Activated T-cell treated with anti-CD3 and anti-CD28 coated beads, Interleukin-2, amount 50 U/mL, for 4 hours (primary cell): Measurements from ENCODE around the gene KLHDC8A. TPM values are rescaled to one million over a fixed set of nuclear protein-coding genes. Genes with fewer than 3 reads are reported as not detected.
A peak's percentile ranks its signal among the peaks of the same experiment; 100 is the strongest.
"Not testable (repeated sequence)": the region's sequence is repeated elsewhere in the genome, so short reads cannot be mapped to it uniquely, and the experiment has no call there.

Experiments used
- ATAC-seq, 2 donors: fragments of 200-7000 bp; cut with Tn5 transposase; one replicate each; pipeline ENCODE4 v1.10.0; 2021
- DNase-seq: peaks from one replicate; pipeline ENCODE4 v3.0.0-alpha.2; 2020
- H3K27me3 Mint-ChIP-seq: one replicate; pipeline ENCODE4 v1.8.0; 2021; ENCODE audit warnings: low read depth, mixed read lengths
- H3K36me3 Mint-ChIP-seq: one replicate; pipeline ENCODE4 v1.8.0; 2022; ENCODE audit warnings: mixed read lengths; ENCODE audit not compliant: insufficient read depth
- H3K4me1 Mint-ChIP-seq: one replicate; pipeline ENCODE4 v1.8.0; 2021; ENCODE audit warnings: low read depth, mixed read lengths
- H3K4me3 Mint-ChIP-seq: one replicate; pipeline ENCODE4 v1.8.0; 2021; ENCODE audit warnings: mild to moderate bottlenecking, moderate library complexity, mixed read lengths
- H3K9me3 Mint-ChIP-seq: one replicate; pipeline ENCODE4 v1.8.0; 2021; ENCODE audit warnings: mixed read lengths
- total RNA-seq, 3 donors: library from RNA; stranded (reverse); gene quantifications; one replicate each; pipeline ENCODE4 v1.2.1, GENCODE V29; 2021

The KLHDC8A gene, protein sequence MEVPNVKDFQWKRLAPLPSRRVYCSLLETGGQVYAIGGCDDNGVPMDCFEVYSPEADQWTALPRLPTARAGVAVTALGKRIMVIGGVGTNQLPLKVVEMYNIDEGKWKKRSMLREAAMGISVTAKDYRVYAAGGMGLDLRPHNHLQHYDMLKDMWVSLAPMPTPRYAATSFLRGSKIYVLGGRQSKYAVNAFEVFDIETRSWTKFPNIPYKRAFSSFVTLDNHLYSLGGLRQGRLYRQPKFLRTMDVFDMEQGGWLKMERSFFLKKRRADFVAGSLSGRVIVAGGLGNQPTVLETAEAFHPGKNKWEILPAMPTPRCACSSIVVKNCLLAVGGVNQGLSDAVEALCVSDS
- total RNA-seq: under 1 TPM in 1 of 3 donors, not detected in 2; 0.05 TPM

DNA sequence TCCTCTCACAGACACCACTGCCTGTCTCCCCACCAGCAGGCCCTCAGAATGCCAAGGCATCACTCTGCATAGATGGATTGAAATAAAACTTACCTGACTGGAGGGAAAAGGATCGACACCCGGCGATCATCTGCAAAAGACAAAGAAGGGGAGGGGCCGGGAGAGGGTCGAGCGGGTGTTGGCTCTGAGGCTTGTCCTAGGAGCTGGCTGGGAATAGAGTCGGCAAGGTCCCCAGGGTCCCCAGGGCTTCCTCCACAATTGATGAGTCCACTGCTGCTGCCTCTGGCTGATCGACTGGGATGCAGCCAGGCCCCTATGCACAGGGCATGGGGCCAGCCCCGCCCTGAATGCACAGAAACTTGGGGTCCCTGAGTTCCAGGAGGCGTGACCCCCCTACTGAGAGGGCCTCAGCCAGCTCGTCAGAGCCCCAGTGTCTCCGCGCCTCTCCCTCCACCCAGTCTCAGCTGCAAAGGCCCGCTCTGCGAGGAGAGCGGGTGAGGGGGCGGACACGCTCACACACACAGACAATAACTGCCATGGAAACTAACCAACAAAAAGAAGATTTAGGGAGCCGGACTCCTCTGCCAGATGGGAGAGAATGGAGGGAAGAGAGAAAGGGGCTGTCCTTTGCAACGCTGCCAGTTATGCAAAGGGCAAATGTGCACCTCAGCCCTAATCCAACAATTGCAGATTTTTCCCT lies at the start of gene KLHDC8A:
Gene KLHDC8A (minus strand): TSS at position 483 of the 700 bp plus-strand sequence. CDS start 13,318 bp downstream, outside the sequence.
- H3K4me3 Mint-ChIP-seq: no peak within 1 kb of the TSS
- H3K36me3 Mint-ChIP-seq: no peaks in the 10 kb centered on the region
- ATAC-seq (no peak), DNase-seq (no peak)
- peaks cover 18% of the 10 kb centered on the region for H3K27me3 Mint-ChIP-seq
- no peaks in the 10 kb centered on the region for H3K4me1 Mint-ChIP-seq
- H3K9me3 Mint-ChIP-seq: no peaks in the 10 kb centered on the region

DNA sequence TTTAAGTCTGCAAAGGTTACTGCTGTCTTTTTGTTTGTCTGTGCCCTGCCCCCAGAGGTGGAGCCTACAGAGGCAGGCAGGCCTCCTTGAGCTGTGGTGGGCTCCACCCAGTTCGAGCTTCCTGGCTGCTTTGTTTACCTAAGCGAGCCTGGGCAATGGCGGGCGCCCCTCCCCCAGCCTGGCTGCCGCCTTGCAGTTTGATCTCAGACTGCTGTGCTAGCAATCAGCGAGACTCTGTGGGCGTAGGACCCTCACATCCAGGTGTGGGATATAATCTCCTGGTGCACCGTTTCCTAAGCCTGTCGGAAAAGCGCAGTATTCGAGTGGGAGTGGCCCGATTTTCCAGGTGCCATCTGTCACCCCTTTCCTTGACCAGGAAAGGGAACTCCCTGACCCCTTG lies 49.5 kb upstream of the KLHDC8A start:
- peaks cover 16% of the 10 kb centered on the region for H3K4me1 Mint-ChIP-seq
- peaks cover 12% of the 10 kb centered on the region for H3K27me3 Mint-ChIP-seq
- H3K4me3 Mint-ChIP-seq, ATAC-seq, H3K36me3 Mint-ChIP-seq, H3K9me3 Mint-ChIP-seq, DNase-seq: not testable (repeated sequence)

DNA sequence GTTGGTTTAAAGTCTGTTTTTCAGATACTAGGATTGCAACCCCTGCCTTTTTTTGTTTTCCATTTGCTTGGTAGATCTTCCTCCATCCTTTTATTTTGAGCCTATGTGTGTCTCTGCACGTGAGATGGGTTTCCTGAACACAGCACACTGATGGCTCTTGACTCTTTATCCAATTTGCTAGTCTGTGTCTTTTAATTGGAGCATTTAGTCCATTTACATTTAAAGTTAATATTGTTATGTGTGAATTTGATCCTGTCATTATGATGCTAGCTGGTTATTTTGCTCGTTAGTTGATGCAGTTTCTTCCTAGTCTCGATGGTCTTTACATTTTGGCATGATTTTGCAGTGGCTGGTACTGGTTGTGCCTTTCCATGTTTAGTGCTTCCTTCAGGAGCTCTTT lies 47.8 kb upstream of the KLHDC8A start:
- DNase-seq: not testable (repeated sequence)
- H3K4me1 Mint-ChIP-seq: peaks cover 16% of the 10 kb centered on the region

DNA sequence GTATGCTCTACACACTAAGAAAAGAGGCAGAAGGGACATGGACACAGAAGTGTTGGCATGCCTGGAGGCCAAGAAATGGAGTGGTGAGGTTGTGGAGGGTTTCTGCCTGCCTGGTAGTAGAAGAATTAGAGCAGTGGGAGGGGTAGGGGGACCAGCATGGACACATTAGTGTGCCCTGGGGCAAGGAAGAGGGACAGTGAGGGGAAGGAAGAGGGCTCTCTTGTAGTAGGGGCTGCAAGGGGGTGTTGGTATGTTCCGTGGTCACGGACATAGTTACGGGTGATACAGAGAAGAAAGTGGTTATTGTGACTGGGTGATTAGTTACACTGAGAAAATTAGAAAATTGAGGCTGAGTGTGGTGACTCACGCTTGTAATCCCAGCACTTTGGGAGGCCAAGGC lies 41.9 kb upstream of the KLHDC8A start:
- peaks cover 6% of the 10 kb centered on the region for H3K27me3 Mint-ChIP-seq

More for the DNA sequence above, 47.8 kb upstream of the KLHDC8A start:
- not testable (repeated sequence) for H3K9me3 Mint-ChIP-seq, H3K27me3 Mint-ChIP-seq, ATAC-seq, H3K4me3 Mint-ChIP-seq, H3K36me3 Mint-ChIP-seq

DNA sequence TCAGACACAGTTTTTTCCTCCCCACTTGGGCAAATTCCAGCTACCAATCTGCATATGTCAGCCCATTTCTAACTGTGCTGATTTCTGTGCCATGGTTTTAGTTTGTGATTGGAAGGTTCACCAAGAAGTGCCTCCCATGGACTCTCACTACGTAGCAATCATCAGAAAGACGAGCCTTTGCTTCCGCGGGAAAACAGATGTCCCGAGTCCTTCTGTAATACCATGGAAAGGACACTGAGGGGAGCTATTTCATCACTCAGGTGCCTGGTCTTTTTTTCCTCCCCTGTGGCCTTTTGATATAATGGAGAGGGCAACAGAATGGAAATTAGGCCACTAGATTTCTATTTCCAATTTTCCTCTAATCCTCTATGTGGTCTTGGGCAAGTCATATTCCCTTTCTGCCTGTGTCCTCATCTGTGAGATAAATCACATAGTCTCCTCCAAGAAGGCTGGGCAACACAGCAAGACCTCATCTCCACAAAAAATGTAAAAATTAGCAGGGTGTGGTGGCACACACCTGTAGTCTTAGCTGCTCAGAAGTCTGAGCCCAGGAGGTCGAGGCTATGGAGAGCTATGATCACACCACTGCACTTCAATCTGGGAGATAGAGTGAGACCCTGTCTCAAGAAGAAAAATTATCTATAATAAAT lies 40.4 kb upstream of the KLHDC8A start:
- no peak for DNase-seq
- ATAC-seq: peak in 1 of 2 donors; percentile 35
- H3K9me3 Mint-ChIP-seq: no peaks in the 10 kb centered on the region
- H3K4me3 Mint-ChIP-seq: no peak overlapping the region
- no peaks in the 10 kb centered on the region for H3K36me3 Mint-ChIP-seq
- H3K4me1 Mint-ChIP-seq: peaks cover 2% of the 10 kb centered on the region
- peaks cover 10% of the 10 kb centered on the region for H3K27me3 Mint-ChIP-seq

More for the DNA sequence above, 41.9 kb upstream of the KLHDC8A start:
- H3K4me1 Mint-ChIP-seq: peaks cover 2% of the 10 kb centered on the region
- H3K36me3 Mint-ChIP-seq: no peaks in the 10 kb centered on the region
- no peak for ATAC-seq
- no peaks in the 10 kb centered on the region for H3K9me3 Mint-ChIP-seq
- no peak overlapping the region for H3K4me3 Mint-ChIP-seq
- DNase-seq: no peak

DNA sequence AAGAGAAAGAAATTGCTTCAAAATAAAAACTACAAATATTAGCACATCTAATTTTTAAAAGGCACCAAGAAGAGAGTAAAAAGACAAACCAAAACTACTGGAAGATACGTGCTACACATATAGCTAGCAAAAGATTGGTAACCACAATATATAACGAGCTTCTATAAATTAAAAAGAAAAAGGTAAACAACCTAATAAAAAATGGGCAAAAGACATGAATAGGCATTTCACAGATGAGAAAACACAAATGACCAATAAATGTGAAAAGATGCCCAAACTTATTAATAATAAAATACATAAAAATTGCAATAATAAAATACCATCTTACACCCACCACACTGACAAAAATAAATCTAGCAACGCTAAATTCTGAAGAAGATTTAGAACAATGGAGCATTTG lies 38.9 kb upstream of the KLHDC8A start:
- H3K36me3 Mint-ChIP-seq: no peaks in the 10 kb centered on the region
- peaks cover 2% of the 10 kb centered on the region for H3K4me1 Mint-ChIP-seq
- no peaks in the 10 kb centered on the region for H3K9me3 Mint-ChIP-seq
- ATAC-seq (no peak), DNase-seq (no peak)
- peaks cover 13% of the 10 kb centered on the region for H3K27me3 Mint-ChIP-seq
- no peak overlapping the region for H3K4me3 Mint-ChIP-seq

DNA sequence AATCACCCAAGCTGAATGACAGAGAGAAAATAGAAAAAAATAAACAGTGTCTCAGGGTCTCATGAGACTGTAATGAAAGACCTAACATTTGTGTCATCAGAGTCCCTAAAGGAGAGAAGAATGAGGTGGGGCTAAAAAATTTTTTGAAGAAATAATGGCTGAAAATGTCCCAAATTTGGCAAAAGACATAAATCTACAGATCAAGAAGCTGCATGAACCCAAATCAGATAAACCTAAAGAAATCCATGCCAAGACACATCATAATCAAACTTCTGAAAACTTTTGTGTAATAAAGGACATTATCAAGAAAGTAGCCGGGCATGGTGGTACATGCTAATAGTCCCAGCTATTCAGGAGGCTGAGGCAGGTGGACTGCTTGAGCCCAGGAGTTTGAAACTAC lies 35.9 kb upstream of the KLHDC8A start:
- Mint-ChIP-seq H3K9me3 (no peaks in the 10 kb centered on the region), H3K27me3 (peaks cover 21% of the 10 kb centered on the region), H3K4me3 (no peak overlapping the region), H3K36me3 (no peaks in the 10 kb centered on the region), H3K4me1 (peaks cover 2% of the 10 kb centered on the region)
- DNase-seq (no peak), ATAC-seq (no peak)

DNA sequence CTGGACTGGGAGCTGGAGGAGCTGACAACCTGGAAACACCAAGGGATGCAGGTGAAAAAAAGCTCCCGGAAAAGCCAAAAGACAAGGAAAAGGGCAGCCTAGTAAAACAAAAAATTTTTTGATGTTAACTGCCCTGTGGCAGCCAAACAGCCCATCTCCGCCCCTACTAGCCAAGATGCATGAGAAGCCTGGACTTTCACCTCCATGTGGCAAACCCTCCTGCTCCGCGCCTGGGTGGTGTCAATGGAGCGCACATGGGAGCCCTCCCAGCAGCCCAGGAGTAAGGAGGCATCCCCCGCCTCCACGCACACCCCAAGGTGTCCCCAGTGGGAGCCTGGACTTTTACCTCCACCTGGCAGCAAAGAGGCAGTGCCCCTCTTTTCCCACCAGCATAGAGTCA lies 34.7 kb upstream of the KLHDC8A start:
- ATAC-seq (no peak), DNase-seq (no peak)
- Mint-ChIP-seq H3K9me3 (no peaks in the 10 kb centered on the region), H3K36me3 (no peaks in the 10 kb centered on the region), H3K4me1 (no peaks in the 10 kb centered on the region), H3K27me3 (peaks cover 19% of the 10 kb centered on the region), H3K4me3 (no peak overlapping the region)

DNA sequence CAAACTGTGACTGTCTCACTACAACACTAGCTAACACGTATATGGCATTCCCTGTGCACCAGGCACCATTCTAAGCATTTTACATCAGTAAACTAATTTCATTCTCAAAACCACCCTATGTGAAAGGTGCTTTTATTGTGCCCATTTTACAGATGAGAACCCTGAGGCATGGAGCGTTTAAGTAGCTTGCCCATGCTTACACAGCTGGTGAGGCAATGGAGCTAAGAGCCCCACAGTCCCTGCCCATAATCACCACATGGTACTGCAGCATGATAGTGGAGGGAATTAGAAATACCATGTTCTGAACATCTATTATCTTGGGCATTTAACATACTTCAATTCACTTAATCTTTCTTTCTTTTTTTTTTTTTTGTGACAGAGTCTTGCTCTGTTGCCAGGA lies 31.1 kb upstream of the KLHDC8A start:
- Mint-ChIP-seq H3K27me3 (peaks cover 15% of the 10 kb centered on the region), H3K4me1 (no peaks in the 10 kb centered on the region), H3K36me3 (no peaks in the 10 kb centered on the region), H3K9me3 (no peaks in the 10 kb centered on the region), H3K4me3 (no peak overlapping the region)
- ATAC-seq: no peak
- no peak for DNase-seq

DNA sequence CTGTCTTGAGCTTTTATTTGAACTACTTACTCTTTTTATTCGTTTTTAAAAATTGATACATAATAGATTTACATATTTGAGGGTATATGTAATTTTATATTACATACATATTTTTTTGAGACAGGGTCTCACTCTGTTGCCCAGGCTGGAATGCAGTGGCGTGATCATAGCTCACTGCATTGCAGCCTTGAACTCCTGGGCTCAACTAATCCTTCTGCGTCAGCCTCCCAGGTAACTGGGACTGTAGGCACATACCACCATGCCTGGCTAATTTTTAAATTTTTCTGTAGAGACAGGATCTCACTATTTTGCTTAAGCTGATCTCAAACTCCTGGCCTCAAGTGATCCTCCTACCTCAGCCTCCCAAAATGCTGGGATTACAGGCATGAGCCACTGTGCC lies 26.3 kb upstream of the KLHDC8A start:
- H3K4me3 Mint-ChIP-seq, H3K36me3 Mint-ChIP-seq, DNase-seq, H3K9me3 Mint-ChIP-seq, H3K4me1 Mint-ChIP-seq, ATAC-seq: not testable (repeated sequence)
- H3K27me3 Mint-ChIP-seq: peaks cover 19% of the 10 kb centered on the region

DNA sequence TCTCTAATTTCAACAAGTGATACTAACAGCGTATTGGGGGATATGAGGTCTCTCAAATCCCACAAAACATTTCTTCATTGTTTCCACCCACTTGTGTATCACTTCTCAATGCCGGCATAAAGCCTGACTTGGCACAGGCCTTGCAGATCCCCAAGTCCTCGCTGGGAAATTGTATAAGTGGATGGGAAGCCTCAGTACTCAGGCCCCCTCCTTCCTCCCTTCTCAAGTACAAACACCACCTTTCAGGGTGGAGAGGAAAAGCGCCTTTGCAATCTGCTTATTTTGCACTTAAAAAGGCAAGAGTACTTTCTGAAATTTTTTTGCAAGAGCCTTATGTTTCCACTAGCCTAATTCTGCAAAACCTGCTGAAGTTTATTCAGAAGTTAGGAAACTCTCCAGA lies 25.8 kb upstream of the KLHDC8A start:
- ATAC-seq (no peak), DNase-seq (no peak)
- no peaks in the 10 kb centered on the region for H3K4me1 Mint-ChIP-seq
- no peaks in the 10 kb centered on the region for H3K9me3 Mint-ChIP-seq
- H3K4me3 Mint-ChIP-seq: no peak overlapping the region
- H3K27me3 Mint-ChIP-seq: peaks cover 21% of the 10 kb centered on the region
- no peaks in the 10 kb centered on the region for H3K36me3 Mint-ChIP-seq

DNA sequence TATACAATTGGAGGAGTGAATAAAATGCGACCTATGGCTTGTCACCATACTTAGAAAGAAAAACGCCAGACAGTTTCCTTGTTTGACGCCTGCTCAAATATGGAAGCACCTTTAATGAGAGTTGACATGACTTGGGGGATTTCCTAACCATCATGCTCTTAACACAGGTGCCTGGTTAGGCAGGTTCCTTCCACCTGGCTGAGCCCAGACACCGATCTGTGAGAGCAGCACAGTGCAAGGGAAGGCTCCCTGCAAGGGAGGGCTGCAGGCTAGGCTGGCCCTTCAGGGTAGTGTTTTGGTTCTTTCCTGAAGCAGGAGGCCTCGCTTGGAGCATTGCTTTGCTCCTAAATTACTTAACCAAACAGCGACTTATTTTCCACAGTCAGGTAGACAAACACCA lies 24.6 kb upstream of the KLHDC8A start:
- DNase-seq (no peak), ATAC-seq (no peak)
- Mint-ChIP-seq H3K4me3 (no peak overlapping the region), H3K9me3 (no peaks in the 10 kb centered on the region), H3K4me1 (peaks cover under 1% of the 10 kb centered on the region), H3K27me3 (peaks cover 29% of the 10 kb centered on the region), H3K36me3 (no peaks in the 10 kb centered on the region)

DNA sequence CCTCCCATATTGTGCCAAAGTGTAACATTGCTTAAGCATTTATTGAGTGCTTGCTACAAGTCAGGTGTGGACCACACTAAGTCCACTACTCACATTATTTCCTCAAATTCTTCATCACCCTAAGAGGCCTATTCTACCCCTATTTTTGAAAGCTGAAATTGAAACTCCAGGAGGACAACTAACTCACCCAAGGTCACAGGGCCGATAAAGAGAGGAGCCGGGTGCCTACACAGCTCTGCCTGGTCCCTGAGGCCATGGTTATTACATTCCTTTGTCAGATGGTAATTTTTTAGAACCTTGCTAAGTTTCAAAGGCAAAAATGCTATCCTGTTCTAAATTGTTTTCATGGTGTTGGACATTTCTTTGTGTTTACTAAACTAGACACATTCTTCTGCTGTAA lies 24.2 kb upstream of the KLHDC8A start:
- no peaks in the 10 kb centered on the region for H3K36me3 Mint-ChIP-seq
- no peak for ATAC-seq
- no peak overlapping the region for H3K4me3 Mint-ChIP-seq
- H3K27me3 Mint-ChIP-seq: peaks cover 30% of the 10 kb centered on the region
- peaks cover 5% of the 10 kb centered on the region for H3K4me1 Mint-ChIP-seq
- no peaks in the 10 kb centered on the region for H3K9me3 Mint-ChIP-seq
- no peak for DNase-seq

DNA sequence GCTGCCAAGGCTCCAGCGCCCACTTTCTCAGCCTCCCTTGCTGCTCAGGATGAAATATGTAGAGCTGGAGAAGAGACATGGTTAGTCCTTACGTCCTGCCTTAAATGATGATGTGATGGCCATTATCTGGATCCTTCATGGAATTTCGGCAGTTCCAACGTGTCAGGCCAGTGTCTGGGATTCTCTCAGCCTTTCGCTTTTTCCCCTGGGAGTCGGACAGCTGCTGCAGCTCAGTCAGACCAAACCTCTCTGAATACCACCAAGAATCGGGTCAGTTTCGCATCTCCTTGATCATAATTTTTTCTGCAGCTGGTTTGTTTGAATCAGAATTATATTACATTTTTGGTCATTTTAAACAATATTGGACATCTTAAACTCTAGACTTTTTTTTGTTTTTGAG lies 22.3 kb upstream of the KLHDC8A start:
- Mint-ChIP-seq H3K27me3 (peaks cover 25% of the 10 kb centered on the region), H3K36me3 (no peaks in the 10 kb centered on the region), H3K4me3 (no peak overlapping the region), H3K4me1 (peaks cover 15% of the 10 kb centered on the region), H3K9me3 (no peaks in the 10 kb centered on the region)
- DNase-seq (no peak), ATAC-seq (no peak)
